GM21786 (cell line): ENCODE results near the gene DEDD2.

Experiments
- ATAC-seq: cut with Tn5 transposase; IDR thresholded peaks from one replicate; pipeline ENCODE4 v1.9.1; 2021; ENCODE audit not compliant: unreplicated experiment

The DEDD2 gene

DNA sequence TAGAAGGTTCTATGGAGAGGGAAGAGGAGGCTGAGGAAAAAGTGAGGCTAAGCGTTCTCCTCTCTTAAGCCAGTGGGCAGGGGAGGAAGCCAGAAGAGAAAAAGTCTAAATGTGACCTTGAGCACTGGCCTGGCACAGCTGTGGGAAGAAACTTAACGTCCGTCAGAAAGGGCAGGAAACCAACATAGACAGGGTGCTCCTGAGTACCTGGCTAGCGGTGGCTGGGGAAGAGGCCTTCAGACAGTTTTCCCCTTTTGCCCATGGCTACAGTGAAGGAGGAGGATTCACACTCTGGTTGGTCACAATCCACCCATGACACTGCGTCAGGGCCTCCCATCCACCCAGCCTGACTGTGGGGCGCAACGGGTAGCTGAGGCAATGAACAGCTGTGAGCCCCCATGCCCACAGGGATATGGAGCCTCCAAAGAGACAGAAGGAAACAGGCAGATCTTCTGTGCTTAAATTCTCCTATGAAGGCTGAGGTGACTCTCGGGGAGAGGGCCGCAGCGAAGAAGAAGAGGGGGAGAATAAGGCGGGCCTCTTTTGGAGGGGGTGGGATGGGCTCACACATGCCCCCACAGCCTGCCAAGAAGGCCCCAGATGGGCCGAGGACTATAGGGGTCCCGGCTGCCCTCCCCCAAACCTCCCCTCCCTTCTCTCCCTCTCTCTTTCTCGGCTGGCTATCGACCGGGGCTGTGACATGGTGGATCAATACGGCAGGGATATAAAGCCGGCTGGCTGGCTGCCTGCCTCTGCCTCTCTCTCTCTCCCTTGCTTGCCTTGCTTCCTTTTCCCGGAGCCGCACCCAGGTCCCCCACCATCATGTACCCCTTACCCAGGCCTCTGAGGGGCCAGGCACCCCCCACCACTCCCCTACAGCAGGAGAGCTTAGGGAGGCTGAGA lies 65.4 kb downstream of the DEDD2 start:
- no peak for ATAC-seq

- ATAC-seq: no peak
These were observed 66.5 kb downstream of the DEDD2 start for GRCh38 chr19:42150911-42151361.

- ATAC-seq: no peak
These were observed 67.1 kb downstream of the DEDD2 start for GRCh38 chr19:42150364-42150763.

GRCh38 chr19:42149447-42150202 lies 67.9 kb downstream of the DEDD2 start:
- no peak for ATAC-seq
